K562 (cell line): ENCODE data around the gene ANKRD13B. TPM values are rescaled to one million over a fixed set of nuclear protein-coding genes. Genes with fewer than 3 reads are reported as not detected.
A peak's percentile ranks its signal among the peaks of the same experiment; 100 is the strongest.

Experiments
- ATAC-seq: fragments of 200-7000 bp; cut with Tn5 transposase; 3 replicates; pipeline ENCODE4 v1.9.1; 2020; ENCODE audit warnings: moderate library complexity
- BruUV-seq: library from RNA; stranded (reverse); fragments of 400-500 nt; replicated peaks from 2 replicates; lab custom pipeline; 2021; lab: Mats Ljungman, UMichigan
- CTCF ChIA-PET: fragments of 300-600 bp; formaldehyde crosslinking; extraction: SDS; loops from one replicate; lab custom pipeline; 2021; ENCODE audit warnings: low intra/inter-chr PET ratio; lab: Yijun Ruan, JAX
- POLR2A ChIA-PET: fragments of 300-600, 350-650 bp; sonication (Branson Sonifier 250); formaldehyde crosslinking; extraction: SDS; loops from one replicate; lab custom pipeline; 2021; ENCODE audit warnings: antibody characterized with exemption, inconsistent platforms; lab: Yijun Ruan, JAX
- DNase-seq, 4 experiments: peaks; one replicate each; pipeline versions ENCODE4 v3.0.0 to v3.0.0-alpha.2; 2011 to 2018; ENCODE audit warnings: low spot score in 3 of 4, mixed read lengths in 3 of 4; ENCODE audit errors: extremely low read depth in 1 of 4
- FAIRE-seq: peaks from 2 replicates; lab custom pipeline; 2011; peaks lifted over from hg19 to GRCh38; lab: Jason Lieb, UNC
- H2AFZ ChIP-seq: 2 replicates; pipeline ENCODE4 v1.6.0; 2011; ENCODE audit warnings: low read depth, low read length, control low read depth, inconsistent platforms
- H3K27ac ChIP-seq: fragments of 200-600 bp; 3 replicates; pipeline ENCODE4 v1.8.0; 2011; ENCODE audit warnings: low read depth, mild to moderate bottlenecking, control low read depth, inconsistent platforms, low read length, moderate library complexity, mixed read lengths; ENCODE audit errors: extremely low read depth
- H3K27me3 ChIP-seq, 2 experiments: fragments of 300-600 bp in 1 of 2; 2 replicates in 1 of 2; 3 replicates in 1 of 2; pipeline versions ENCODE4 v1.6.0 to v1.8.0; 2011; ENCODE audit warnings: inconsistent platforms in 2 of 2, low read length in 2 of 2, mild to moderate bottlenecking in 1 of 2, mixed read lengths in 1 of 2, moderate library complexity in 1 of 2; ENCODE audit not compliant: control insufficient read depth in 2 of 2, insufficient read depth in 2 of 2
- H3K36me3 ChIP-seq: fragments of 300-600 bp; 3 replicates; pipeline ENCODE4 v1.8.0; 2011; ENCODE audit warnings: mild to moderate bottlenecking, low read length, inconsistent platforms; ENCODE audit not compliant: control insufficient read depth, insufficient read depth
- H3K4me1 ChIP-seq, 2 experiments: fragments of 200-600 bp in 1 of 2; replicated peaks in 1 of 2; 2 replicates in 1 of 2; 3 replicates in 1 of 2; pipeline versions ENCODE4 v1.5.1 to v1.8.0; 2011; ENCODE audit warnings: inconsistent platforms in 2 of 2, low read length in 2 of 2, mild to moderate bottlenecking in 1 of 2, mixed read lengths in 1 of 2, moderate library complexity in 1 of 2; ENCODE audit not compliant: control insufficient read depth in 2 of 2, insufficient read depth in 2 of 2
- H3K4me2 ChIP-seq: 2 replicates; pipeline ENCODE4 v1.6.1; 2011; ENCODE audit warnings: low read length, control low read depth, inconsistent platforms, mixed read lengths; ENCODE audit not compliant: insufficient read depth
- H3K4me3 ChIP-seq: fragments of 200-600 bp; sonication (generic), shearing (Covaris generic); 2 replicates; pipeline ENCODE4 v1.5.1; 2016; ENCODE audit warnings: control low read depth, inconsistent platforms
- H3K79me2 ChIP-seq: fragments of 200-600 bp; 3 replicates; pipeline ENCODE4 v1.8.0; 2011; ENCODE audit warnings: low read length, inconsistent platforms; ENCODE audit not compliant: control insufficient read depth, insufficient read depth
- H3K9ac ChIP-seq, 2 experiments: 2 replicates each; pipeline versions ENCODE4 v1.6.0 to v1.6.1; 2011; ENCODE audit warnings: low read depth in 2 of 2, low read length in 2 of 2, control low read depth in 1 of 2, inconsistent platforms in 1 of 2, mild to moderate bottlenecking in 1 of 2, mixed read lengths in 1 of 2; ENCODE audit not compliant: insufficient read depth in 1 of 2
- H3K9me1 ChIP-seq: one replicate; pipeline ENCODE4 v1.6.0; 2011; ENCODE audit warnings: inconsistent platforms, mild to moderate bottlenecking, low read length, moderate library complexity; ENCODE audit not compliant: control insufficient read depth, insufficient read depth
- H3K9me3 ChIP-seq: replicated peaks from 2 replicates; pipeline ENCODE4 v1.5.1; 2011; ENCODE audit warnings: low read depth, low read length, inconsistent platforms; ENCODE audit not compliant: control insufficient read depth, insufficient read depth
- H4K20me1 ChIP-seq: replicated peaks from 2 replicates; pipeline ENCODE4 v1.6.1; 2011; ENCODE audit warnings: low read length, inconsistent platforms, mixed read lengths; ENCODE audit not compliant: control insufficient read depth, insufficient read depth
- CC2D1A ChIP-seq: fragments of 450-650 bp; IDR thresholded peaks from 2 replicates; pipeline ENCODE4 v1.6.1; 2017; ENCODE audit warnings: mild to moderate bottlenecking
- ELK3 ChIP-seq: fragments of 450-650 bp; formaldehyde crosslinking; IDR thresholded peaks from 2 replicates; pipeline ENCODE4 v1.4.0; 2020; ENCODE audit warnings: mild to moderate bottlenecking
- EP400 ChIP-seq: fragments of 450-650 bp; IDR thresholded peaks from 2 replicates; pipeline ENCODE4 v1.6.1; 2017; ENCODE audit warnings: antibody characterized with exemption, mild to moderate bottlenecking, moderate library complexity
- FOXK1 ChIP-seq: sonication (generic); formaldehyde crosslinking; IDR thresholded peaks from 2 replicates; pipeline ENCODE4 v1.8.0; 2022; ENCODE audit warnings: missing genetic modification reagents, mild to moderate bottlenecking, borderline replicate concordance
- KDM4B ChIP-seq, 2 experiments: fragments of 450-650 bp in 1 of 2; sonication (generic) in 1 of 2; IDR thresholded peaks; 2 replicates each; pipeline ENCODE4 v1.6.1; 2016 to 2017; ENCODE audit warnings: borderline replicate concordance in 2 of 2, antibody characterized with exemption in 1 of 2, low read depth in 1 of 2, mild to moderate bottlenecking in 1 of 2
- KLF16 ChIP-seq: IDR thresholded peaks from 2 replicates; pipeline ENCODE4 v1.6.1; 2016; ENCODE audit warnings: antibody characterized with exemption
- MBD2 ChIP-seq: sonication (generic); IDR thresholded peaks from 2 replicates; pipeline ENCODE4 v1.6.1; 2016; ENCODE audit warnings: low read depth, borderline replicate concordance
- MNT ChIP-seq, 2 experiments: fragments of 450-650 bp; conservative IDR thresholded peaks; 2 replicates each; pipeline ENCODE4 v1.6.1; 2017; ENCODE audit warnings: mild to moderate bottlenecking in 2 of 2, moderate library complexity in 2 of 2
- MYC ChIP-seq, 2 experiments: fragments of 250-450 bp in 1 of 2; sonication (Bioruptor Pico) in 1 of 2; IDR thresholded peaks; 2 replicates each; pipeline versions ENCODE4 v1.5.1 to v1.6.1; 2012 to 2021; ENCODE audit warnings: low read depth in 2 of 2, borderline replicate concordance in 1 of 2, improper control_type of control experiment in 1 of 2, low read length in 1 of 2, mild to moderate bottlenecking in 1 of 2, moderate library complexity in 1 of 2
- PML ChIP-seq: IDR thresholded peaks from 2 replicates; pipeline ENCODE4 v1.6.1; 2012; ENCODE audit warnings: low read length, inconsistent platforms
- RBBP5 ChIP-seq: fragments of 200-600 bp; sonication (generic); IDR thresholded peaks from 2 replicates; pipeline ENCODE4 v1.6.1; 2012; ENCODE audit warnings: borderline replicate concordance, mild to moderate bottlenecking, low read length, control low read depth, inconsistent platforms; ENCODE audit not compliant: insufficient read depth, poor library complexity, severe bottlenecking
- SMARCA4 ChIP-seq: fragments of 450-650 bp; IDR thresholded peaks from 2 replicates; pipeline ENCODE4 v1.6.1; 2016
- TOE1 ChIP-seq, 2 experiments: fragments of 450-650 bp in 1 of 2; sonication (generic) in 1 of 2; formaldehyde crosslinking in 1 of 2; IDR thresholded peaks; 2 replicates each; pipeline versions ENCODE4 v1.7.1 to v1.8.0; 2016 to 2022; ENCODE audit warnings: borderline replicate concordance in 2 of 2, mild to moderate bottlenecking in 2 of 2, antibody characterized with exemption in 1 of 2, inconsistent platforms in 1 of 2, low read depth in 1 of 2, missing genetic modification reagents in 1 of 2, moderate library complexity in 1 of 2
- TRIM28 ChIP-seq: fragments of 450-650 bp; IDR thresholded peaks from 2 replicates; pipeline ENCODE4 v1.6.1; 2017
- ZHX1 ChIP-seq: fragments of 150-350 bp; conservative IDR thresholded peaks from 2 replicates; pipeline ENCODE4 v1.6.1; 2014; ENCODE audit warnings: low read length
- WGBS: fragments of 100-300 bp; shearing (Covaris generic); methylation state at CpG from one replicate; pipeline ENCODE4 v1.1.6; 2016; ENCODE audit warnings: low coverage, mixed read lengths; ENCODE audit not compliant: insufficient coverage; ENCODE audit errors: missing lambda C conversion rate; 5-methylcytosine and 5-hydroxymethylcytosine counted together
- in situ Hi-C: fragments of 300-500 bp; cut with MboI; formaldehyde crosslinking; loops from 4 replicates; pipeline ENCODE4 v1.15.0; 2018; ENCODE audit warnings: inconsistent platforms, mixed read lengths
- intact Hi-C: fragments of 100-400 bp; cut with micrococcal nuclease; formaldehyde crosslinking; loops from 2 replicates; pipeline ENCODE4 v1.14.2; 2022
- polyA plus RNA-seq, 8 experiments: library from polyadenylated mRNA; depleted of rRNA in 4 of 8; stranded (reverse) in 5 of 8; unstranded in 3 of 8; fragments of >200 nt; fragmentation: Nextera tagmentation in 2 of 8; fragmentation: Illumina TruSeq in 1 of 8; extraction: Ambion mirVana in 2 of 8; extraction: Trizol in 1 of 8; gene quantifications; 2 replicates each; pipeline versions ENCODE4 v1.2.1 to v1.2.3, GENCODE V29; 2011 to 2014; ENCODE audit warnings: inconsistent platforms in 1 of 8, missing spikeins in 1 of 8
- total RNA-seq, 7 experiments: library from RNA; depleted of rRNA in 6 of 7; stranded (reverse); fragments of >200 nt in 6 of 7; fragmentation: Illumina TruSeq in 2 of 7; extraction: Trizol in 2 of 7; gene quantifications; 2 replicates each; pipeline versions ENCODE4 v1.2.1 to v1.2.3, GENCODE V29; 2011 to 2021; ENCODE audit warnings: low replicate concordance in 1 of 7

ANKRD13B gene
- total and polyA plus RNA-seq, 9 of the 15 experiments (the other 6 are each of a cell fraction or from before 2014, with no cell fraction given): 0.15 to 28.1 (median 4.6) TPM

GRCh38 chr17:29591146-29591736, 1.7 kb upstream of the ANKRD13B start:
- Histone ChIP-seq H3K9me3 (no peaks in the 10 kb centered on the region), H3K9me1 (peaks cover 3% of the 10 kb centered on the region), H4K20me1 (peaks cover 5% of the 10 kb centered on the region), H3K4me3 (peak overlapping the region; percentile 16), H3K9ac (peak overlapping the region; percentile 44 to 88), H3K27me3 (no peaks in the 10 kb centered on the region), H3K27ac (peak overlapping the region; percentile 48; the same call in 2 of the 3 replicates), H3K79me2 (peaks cover 25% of the 10 kb centered on the region), H3K36me3 (no peaks in the 10 kb centered on the region), H3K4me1 (peaks cover 35 to 81% of the 10 kb centered on the region in 2 experiments), H3K4me2 (peak overlapping the region; percentile 83), H2AFZ (peak overlapping the region; percentile 95)
- intact Hi-C loops (loop anchor here (2.0 to 5.0 kb wide), 2 partner anchors 199 to 298 kb away; partner anchors contain the start of gene TAOK1), in situ Hi-C loops (no loop called here)
- 13% methylated on average over 30 of the region's 31 CpGs for WGBS
- peak; percentile 28 for ATAC-seq
- no TSS peak for BruUV-seq
- DNase-seq: peak; percentile 58 to 80 (median 69)
- ChIA-PET POLR2A (interaction anchor here (0.6 to 1.0 kb wide), 3 partner anchors 10 to 467 kb away, joined by 3 to 4 read pairs (median 4); partner anchors contain the start of gene TP53I13), CTCF (interaction anchor here (0.6 to 2.3 kb wide), 3 partner anchors 11 to 300 kb away, joined by 3 to 19 read pairs (median 3); no protein-coding TSS in a partner anchor)
- no peak for FAIRE-seq
- TF ChIP-seq MNT (conservative IDR thresholded peaks at IDR 0.05) (peak; percentile 88 to 93), KDM4B (IDR thresholded peaks at IDR 0.05; ENCODE audit: borderline replicate concordance in 2 of 2, low read depth in 1 of 2) (peak in 1 of 2 experiments; percentile 20; a peak in 1 of 4 replicates), FOXK1 (CRISPR knock-in tag) (no peak), KLF16 (no peak), CC2D1A (0 out of 2 replicates have a peak, but pooled peaks have one; percentile 11), SMARCA4 (0 out of 2 replicates have a peak, but pooled peaks have one; percentile 58), ELK3 (no peak), RBBP5 (peak; percentile 4), MYC (IDR thresholded peaks at IDR 0.05; ENCODE audit: low read depth, low read length) (peak; percentile 75), MYC (CRISPR knock-in tag; IDR thresholded peaks at IDR 0.05; ENCODE audit: borderline replicate concordance, low read depth) (no peak), ZHX1 (0 out of 2 replicates have a peak, but pooled peaks have one; percentile 61), PML (no peak), TRIM28 (no peak), TOE1 (IDR thresholded peaks at IDR 0.05; ENCODE audit: borderline replicate concordance) (0 out of 2 replicates have a peak, but pooled peaks have one; percentile 30), TOE1 (CRISPR knock-in tag; IDR thresholded peaks at IDR 0.05; ENCODE audit: borderline replicate concordance, low read depth) (no peak), MBD2 (no peak), EP400 (peak; percentile 64)
